Astrocyte (in vitro differentiated cells and primary cell): ENCODE results near the gene IPO13. TPM values are rescaled to one million over a fixed set of nuclear protein-coding genes. Genes with fewer than 3 reads are reported as not detected.
A peak's percentile ranks its signal among the peaks of the same experiment; 100 is the strongest.

ENCODE experiments used
- DNase-seq: peaks from one replicate; pipeline ENCODE4 v3.0.0-alpha.2; 2010; ENCODE audit warnings: low read depth
- FAIRE-seq: peaks from 2 replicates; lab custom pipeline; 2011; peaks lifted over from hg19 to GRCh38; lab: Jason Lieb, UNC
- H2AFZ ChIP-seq: 2 replicates; pipeline ENCODE4 v1.6.0; 2012; ENCODE audit warnings: low read depth, low read length, inconsistent platforms
- H3K27ac ChIP-seq: 2 replicates; pipeline ENCODE4 v1.5.1; 2011; ENCODE audit warnings: low read depth, low read length, inconsistent platforms
- H3K27me3 ChIP-seq: 2 replicates; pipeline ENCODE4 v1.6.0; 2011; ENCODE audit warnings: low read length, inconsistent platforms; ENCODE audit not compliant: insufficient read depth
- H3K36me3 ChIP-seq: 2 replicates; pipeline ENCODE4 v1.5.1; 2011; ENCODE audit warnings: low read length, inconsistent platforms; ENCODE audit not compliant: insufficient read depth
- H3K4me1 ChIP-seq: 2 replicates; pipeline ENCODE4 v1.5.1; 2011; ENCODE audit warnings: low read length, inconsistent platforms; ENCODE audit not compliant: insufficient read depth
- H3K4me2 ChIP-seq: 2 replicates; pipeline ENCODE4 v1.6.0; 2012; ENCODE audit warnings: low read length, inconsistent platforms
- H3K4me3 ChIP-seq: 2 replicates; pipeline ENCODE4 v1.5.1; 2011; ENCODE audit warnings: low read depth, mild to moderate bottlenecking, low read length, inconsistent platforms; ENCODE audit not compliant: insufficient read depth
- H3K79me2 ChIP-seq: 2 replicates; pipeline ENCODE4 v1.6.0; 2012; ENCODE audit warnings: mild to moderate bottlenecking, low read length, inconsistent platforms; ENCODE audit not compliant: insufficient read depth
- H3K9ac ChIP-seq: 2 replicates; pipeline ENCODE4 v1.6.0; 2012; ENCODE audit warnings: mild to moderate bottlenecking, low read length, inconsistent platforms
- H3K9me3 ChIP-seq: 2 replicates; pipeline ENCODE4 v1.5.1; 2012; ENCODE audit warnings: low read depth, mild to moderate bottlenecking, low read length, inconsistent platforms; ENCODE audit not compliant: insufficient read depth
- H4K20me1 ChIP-seq: 2 replicates; pipeline ENCODE4 v1.6.0; 2012; ENCODE audit warnings: low read length, inconsistent platforms; ENCODE audit not compliant: insufficient read depth
- H3K27ac Mint-ChIP-seq: one replicate; pipeline ENCODE4 v1.8.0; 2021; ENCODE audit warnings: mild to moderate bottlenecking, mixed read lengths; ENCODE audit not compliant: unreplicated experiment
- H3K27me3 Mint-ChIP-seq: one replicate; pipeline ENCODE4 v1.8.0; 2021; ENCODE audit warnings: low read depth, mixed read lengths; ENCODE audit not compliant: unreplicated experiment
- H3K36me3 Mint-ChIP-seq: one replicate; pipeline ENCODE4 v1.8.0; 2021; ENCODE audit warnings: low read depth, mixed read lengths; ENCODE audit not compliant: unreplicated experiment
- H3K4me1 Mint-ChIP-seq: one replicate; pipeline ENCODE4 v1.8.0; 2021; ENCODE audit warnings: low read depth, mixed read lengths; ENCODE audit not compliant: unreplicated experiment
- H3K4me3 Mint-ChIP-seq: one replicate; pipeline ENCODE4 v1.8.0; 2021; ENCODE audit warnings: mild to moderate bottlenecking, moderate library complexity, mixed read lengths; ENCODE audit not compliant: unreplicated experiment
- H3K9me3 Mint-ChIP-seq: one replicate; pipeline ENCODE4 v1.8.0; 2021; ENCODE audit warnings: mild to moderate bottlenecking, mixed read lengths; ENCODE audit not compliant: unreplicated experiment
- CTCF ChIP-seq: IDR thresholded peaks from 2 replicates; pipeline ENCODE4 v1.5.1; 2011; ENCODE audit warnings: low read depth, mild to moderate bottlenecking, inconsistent platforms, low read length, moderate library complexity; ENCODE audit not compliant: insufficient read depth
- EZH2 ChIP-seq: IDR thresholded peaks from 2 replicates; pipeline ENCODE4 v1.6.1; 2012; ENCODE audit warnings: mild to moderate bottlenecking, low read length, inconsistent platforms; ENCODE audit not compliant: insufficient read depth
- total RNA-seq: library from RNA; stranded (reverse); gene quantifications from 2 replicates; pipeline ENCODE4 v1.2.1, GENCODE V29; 2021

IPO13 gene
- total RNA-seq, 1 donor from 2014 or later, result 31.0 TPM

GRCh38 chr1:43933386-43934100, 13.2 kb upstream of the IPO13 start, which contains the start of gene ARTN:
Gene ARTN, plus strand, starts transcription at chr1:43933801. Its CDS starts 1,856 bp downstream, at chr1:43935657.
- peak within 1 kb of the TSS; percentile 61 for H3K4me3 Mint-ChIP-seq
- H3K9me3 Mint-ChIP-seq, result peaks cover 5% of the 10 kb centered on the region
- no peak within 1 kb of the TSS for H3K27ac Mint-ChIP-seq
- Histone ChIP-seq H4K20me1 (peaks cover 16% of the 10 kb centered on the region), H3K9ac (peak within 1 kb of the TSS; percentile 64), H3K79me2 (no peaks in the 10 kb centered on the region), H3K4me2 (peak within 1 kb of the TSS; percentile 85), H3K4me1 (peaks cover 27% of the 10 kb centered on the region), H2AFZ (peak within 1 kb of the TSS; percentile 69), H3K4me3 (peak within 1 kb of the TSS; percentile 15), H3K27me3 (no peaks in the 10 kb centered on the region), H3K9me3 (no peaks in the 10 kb centered on the region), H3K36me3 (no peaks in the 10 kb centered on the region), H3K27ac (no peak within 1 kb of the TSS)
- H3K36me3 Mint-ChIP-seq, result peaks cover 13% of the 10 kb centered on the region
- no peak for FAIRE-seq
- TF ChIP-seq CTCF (no peak), EZH2 (no peak)
- H3K27me3 Mint-ChIP-seq, result peaks cover 9% of the 10 kb centered on the region
- H3K4me1 Mint-ChIP-seq, result peaks cover 18% of the 10 kb centered on the region
- DNase-seq, result no peak

GRCh38 chr1:43934101-43934985, 12.4 kb upstream of the IPO13 start:
- peak; percentile 70 for TF ChIP-seq CTCF
- TF ChIP-seq EZH2, result no peak
- no peaks in the 10 kb centered on the region for H3K27me3 ChIP-seq
- no peaks in the 10 kb centered on the region for H3K36me3 ChIP-seq
- H4K20me1 ChIP-seq, result peaks cover 16% of the 10 kb centered on the region
- H3K4me1 Mint-ChIP-seq, result peaks cover 18% of the 10 kb centered on the region
- peak overlapping the region; percentile 64 for H3K9ac ChIP-seq
- peaks cover 27% of the 10 kb centered on the region for H3K4me1 ChIP-seq
- H2AFZ ChIP-seq, result no peak overlapping the region
- no peak for DNase-seq
- no peak overlapping the region for H3K27ac Mint-ChIP-seq
- no peaks in the 10 kb centered on the region for H3K9me3 ChIP-seq
- no peak overlapping the region for H3K27ac ChIP-seq
- H3K9me3 Mint-ChIP-seq, result peaks cover 5% of the 10 kb centered on the region
- peaks cover 12% of the 10 kb centered on the region for H3K27me3 Mint-ChIP-seq
- no peak for FAIRE-seq
- H3K36me3 Mint-ChIP-seq, result peaks cover 13% of the 10 kb centered on the region
- H3K4me3 ChIP-seq, result no peak overlapping the region
- peak overlapping the region; percentile 85 for H3K4me2 ChIP-seq
- no peaks in the 10 kb centered on the region for H3K79me2 ChIP-seq
- H3K4me3 Mint-ChIP-seq, result no peak overlapping the region
